IMR-90 (cell line): Measurements from ENCODE around the gene B4GALNT3.

Experiments used
- BHLHE40 ChIP-seq: fragments of 150-350 bp; IDR thresholded peaks from 2 replicates; pipeline ENCODE4 v1.6.1; 2016; ENCODE audit warnings: mild to moderate bottlenecking, low read depth, low read length
- CHD1 ChIP-seq: IDR thresholded peaks from 2 replicates; pipeline ENCODE4 v1.6.1; 2012; ENCODE audit warnings: low read depth, low read length, improper control_type of control experiment
- CTCF ChIP-seq: conservative IDR thresholded peaks from 2 replicates; pipeline ENCODE4 v1.5.1; 2012; ENCODE audit warnings: mild to moderate bottlenecking, low read depth, low read length, improper control_type of control experiment
- ELK1 ChIP-seq: fragments of 150-350 bp; IDR thresholded peaks from 2 replicates; pipeline ENCODE4 v1.6.1; 2016; ENCODE audit warnings: low read depth, mild to moderate bottlenecking, low read length, moderate library complexity, borderline replicate concordance
- FOS ChIP-seq: fragments of 150-350 bp; IDR thresholded peaks from 2 replicates; pipeline ENCODE4 v1.6.1; 2016; ENCODE audit warnings: low read depth, low read length
- NFE2L2 ChIP-seq: fragments of 150-350 bp; IDR thresholded peaks from 2 replicates; pipeline ENCODE4 v1.6.1; 2016; ENCODE audit warnings: low read depth, mild to moderate bottlenecking, low read length
- POLR2A ChIP-seq: IDR thresholded peaks from 2 replicates; pipeline ENCODE4 v1.6.1; 2012; ENCODE audit warnings: mild to moderate bottlenecking, low read depth, low read length
- RAD21 ChIP-seq: IDR thresholded peaks from 2 replicates; pipeline ENCODE4 v1.6.1; 2012; ENCODE audit warnings: low read length, improper control_type of control experiment
- RCOR1 ChIP-seq: IDR thresholded peaks from 2 replicates; pipeline ENCODE4 v1.6.1; 2012; ENCODE audit warnings: mild to moderate bottlenecking, low read length, improper control_type of control experiment; ENCODE audit not compliant: insufficient replicate concordance

- no peak for TF ChIP-seq CTCF
- no peak for TF ChIP-seq POLR2A
- TF ChIP-seq CHD1, result no peak
- no peak for TF ChIP-seq BHLHE40
- no peak for TF ChIP-seq FOS
- no peak for TF ChIP-seq ELK1
- TF ChIP-seq RCOR1, result no peak
- no peak for TF ChIP-seq RAD21
- TF ChIP-seq NFE2L2, result no peak
Observed at GRCh38 chr12:587132-588023, 127.6 kb downstream of the B4GALNT3 start.
